ENCODE data around the gene NMUR1. TPM values are rescaled to one million over a fixed set of nuclear protein-coding genes. Genes with fewer than 3 reads are reported as not detected.

The NMUR1 gene
- total RNA-seq, 2 donors from 2014 or later: 0.21 to 3.2 TPM

GRCh38 chr2:231494669-231495068 lies 35.6 kb downstream of the NMUR1 start:
- no peak overlapping the region for H3K4me3 ChIP-seq
- no peaks in the 10 kb centered on the region for H3K27me3 ChIP-seq (replicated peaks; ENCODE audit: insufficient read depth)
- no peaks in the 10 kb centered on the region for H3K36me3 ChIP-seq
- H3K9me3 ChIP-seq: no peaks in the 10 kb centered on the region
- DNase-seq (ENCODE audit: low spot score) (no peak), ATAC-seq (ENCODE audit: insufficient number of reproducible peaks, low FRiP score, low read depth) (no peak)
- TF ChIP-seq CTCF (IDR thresholded peaks at IDR 0.05): no peak
- H3K27ac ChIP-seq: no peak overlapping the region
- H3K4me1 ChIP-seq (ENCODE audit: control insufficient read depth in 1 of 2, low read depth in 2 of 2): no peaks in the 10 kb centered on the region

GRCh38 chr2:231490801-231491200 lies 39.4 kb downstream of the NMUR1 start:
- no peaks in the 10 kb centered on the region for H3K27me3 ChIP-seq (replicated peaks; ENCODE audit: insufficient read depth)
- H3K36me3 ChIP-seq: no peaks in the 10 kb centered on the region
- DNase-seq (ENCODE audit: low spot score) (no peak), ATAC-seq (ENCODE audit: insufficient number of reproducible peaks, low FRiP score, low read depth) (no peak)
- H3K4me3 ChIP-seq: no peak overlapping the region
- H3K9me3 ChIP-seq: no peaks in the 10 kb centered on the region
- H3K27ac ChIP-seq: no peak overlapping the region
- H3K4me1 ChIP-seq (ENCODE audit: control insufficient read depth in 1 of 2, low read depth in 2 of 2): no peaks in the 10 kb centered on the region
- no peak for TF ChIP-seq CTCF (IDR thresholded peaks at IDR 0.05)

GRCh38 chr2:231489990-231490389 lies 40.3 kb downstream of the NMUR1 start:
- Histone ChIP-seq H3K27me3 (replicated peaks; ENCODE audit: insufficient read depth) (no peaks in the 10 kb centered on the region), H3K27ac (no peak overlapping the region), H3K4me3 (no peak overlapping the region), H3K36me3 (no peaks in the 10 kb centered on the region), H3K9me3 (no peaks in the 10 kb centered on the region), H3K4me1 (ENCODE audit: control insufficient read depth in 1 of 2, low read depth in 2 of 2) (no peaks in the 10 kb centered on the region)
- no peak for TF ChIP-seq CTCF (IDR thresholded peaks at IDR 0.05)
- DNase-seq (ENCODE audit: low spot score) (no peak), ATAC-seq (ENCODE audit: insufficient number of reproducible peaks, low FRiP score, low read depth) (no peak)

GRCh38 chr2:231488331-231488730 lies 41.9 kb downstream of the NMUR1 start:
- Histone ChIP-seq H3K9me3 (no peaks in the 10 kb centered on the region), H3K4me1 (ENCODE audit: control insufficient read depth in 1 of 2, low read depth in 2 of 2) (no peaks in the 10 kb centered on the region), H3K4me3 (no peak overlapping the region), H3K27ac (no peak overlapping the region), H3K36me3 (no peaks in the 10 kb centered on the region), H3K27me3 (replicated peaks; ENCODE audit: insufficient read depth) (no peaks in the 10 kb centered on the region)
- DNase-seq (ENCODE audit: low spot score): no peak
- TF ChIP-seq CTCF (IDR thresholded peaks at IDR 0.05): no peak
- ATAC-seq (ENCODE audit: insufficient number of reproducible peaks, low FRiP score, low read depth): no peak

- no peak for DNase-seq (ENCODE audit: low spot score)
Observed at GRCh38 chr2:231486851-231487596, 43.2 kb downstream of the NMUR1 start.

More at GRCh38 chr2:231486851-231487596, 43.2 kb downstream of the NMUR1 start:
- H3K4me3 ChIP-seq: no peak overlapping the region
- no peaks in the 10 kb centered on the region for H3K9me3 ChIP-seq
- ATAC-seq (ENCODE audit: insufficient number of reproducible peaks, low FRiP score, low read depth): no peak
- TF ChIP-seq CTCF (IDR thresholded peaks at IDR 0.05): no peak
- no peaks in the 10 kb centered on the region for H3K36me3 ChIP-seq
- H3K27me3 ChIP-seq (replicated peaks; ENCODE audit: insufficient read depth): no peaks in the 10 kb centered on the region
- peaks cover 0 to 8% of the 10 kb centered on the region in 2 donors for H3K4me1 ChIP-seq (ENCODE audit: control insufficient read depth in 1 of 2, low read depth in 2 of 2)
- no peak overlapping the region for H3K27ac ChIP-seq
